ENCODE results near the gene SPINT4. TPM values are rescaled to one million over a fixed set of nuclear protein-coding genes. Genes with fewer than 3 reads are reported as not detected.

SPINT4 gene
- total RNA-seq, 2 experiments from 2014 or later = not detected

- peaks cover 8% of the 10 kb centered on the region for H3K27me3 Mint-ChIP-seq
- no peaks in the 10 kb centered on the region for H3K9me3 Mint-ChIP-seq (ENCODE audit: low read depth)
- intact Hi-C loops (cut with DNase I, micrococcal nuclease) = no loop called here
- H3K27ac Mint-ChIP-seq = no peak overlapping the region
- DNase-seq = no peak
- ATAC-seq = no peak
- no peak overlapping the region for H3K4me3 Mint-ChIP-seq
- H3K4me1 Mint-ChIP-seq = no peaks in the 10 kb centered on the region
- ChIA-PET POLR2A (no interaction called here), CTCF (interaction anchor here (0.7 kb wide), 1 partner anchor 491 kb away, joined by 3 read pairs; no protein-coding TSS in a partner anchor)
- H3K36me3 Mint-ChIP-seq (ENCODE audit: low read depth) = no peaks in the 10 kb centered on the region
Measured at GRCh38 chr20:45765307-45765875, 43.2 kb downstream of the SPINT4 start.

DNA sequence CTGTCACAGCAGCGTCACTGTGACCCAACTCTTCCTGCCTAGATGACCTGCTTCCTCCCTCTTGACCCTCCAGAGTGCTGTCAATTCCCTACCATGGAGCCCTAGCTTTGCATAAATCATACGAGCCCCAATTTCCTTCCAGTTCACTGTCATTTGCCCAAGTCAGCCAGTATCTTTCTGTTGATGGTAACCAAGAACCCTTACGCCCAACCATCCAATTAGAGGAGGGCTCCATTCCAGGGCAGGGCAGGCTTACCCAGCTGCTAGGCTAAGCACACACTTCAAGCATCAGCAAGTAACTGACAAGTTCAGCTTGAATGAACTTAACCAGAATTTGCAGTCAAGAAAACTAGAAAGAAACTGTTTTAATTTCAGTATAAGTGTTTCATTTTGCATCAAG, 43.8 kb downstream of the SPINT4 start:
- H3K4me3 Mint-ChIP-seq = no peak overlapping the region
- CTCF ChIA-PET = no interaction called here

DNA sequence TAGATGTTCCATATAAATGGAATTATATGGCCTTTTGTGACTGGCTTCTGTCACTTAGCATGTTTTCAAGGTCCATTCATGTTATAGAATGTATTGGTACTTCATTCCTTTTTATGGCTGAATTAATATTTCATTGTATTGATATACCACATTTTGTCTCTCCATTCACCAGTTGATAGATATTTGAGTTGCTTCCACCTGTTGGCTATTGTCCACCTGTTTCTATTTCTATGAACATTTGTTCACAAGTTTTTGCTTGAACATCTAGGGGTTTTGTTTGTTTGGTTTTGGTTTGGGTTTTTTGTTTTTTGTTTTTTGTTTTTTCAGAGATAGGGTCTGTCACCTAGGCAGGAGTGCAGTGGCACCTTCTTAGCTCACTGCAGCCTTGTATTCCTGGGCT, 46.3 kb downstream of the SPINT4 start:
- peaks cover 5% of the 10 kb centered on the region for H3K27me3 Mint-ChIP-seq
- DNase-seq (no peak), ATAC-seq (no peak)
- peaks cover 4% of the 10 kb centered on the region for H3K4me1 Mint-ChIP-seq
- H3K27ac Mint-ChIP-seq = no peak overlapping the region
- H3K36me3 Mint-ChIP-seq (ENCODE audit: low read depth) = no peaks in the 10 kb centered on the region
- POLR2A ChIA-PET = no interaction called here
- no peak overlapping the region for H3K4me3 Mint-ChIP-seq
- H3K9me3 Mint-ChIP-seq (ENCODE audit: low read depth) = no peaks in the 10 kb centered on the region
- intact Hi-C loops (cut with DNase I, micrococcal nuclease) = no loop called here
- CTCF ChIA-PET = interaction anchor here (0.6 to 3.9 kb wide), 3 partner anchors 18 to 459 kb away, joined by 3 to 44 read pairs (median 22); partner anchors contain the start of gene WFDC10A

More for the DNA sequence above, 43.8 kb downstream of the SPINT4 start:
- Mint-ChIP-seq H3K36me3 (ENCODE audit: low read depth) (no peaks in the 10 kb centered on the region), H3K27ac (no peak overlapping the region), H3K27me3 (peaks cover 3% of the 10 kb centered on the region), H3K9me3 (ENCODE audit: low read depth) (no peaks in the 10 kb centered on the region), H3K4me1 (peaks cover 3% of the 10 kb centered on the region)
- no peak for ATAC-seq
- no peak for DNase-seq
- intact Hi-C loops (cut with DNase I, micrococcal nuclease) = no loop called here
- POLR2A ChIA-PET = no interaction called here

DNA sequence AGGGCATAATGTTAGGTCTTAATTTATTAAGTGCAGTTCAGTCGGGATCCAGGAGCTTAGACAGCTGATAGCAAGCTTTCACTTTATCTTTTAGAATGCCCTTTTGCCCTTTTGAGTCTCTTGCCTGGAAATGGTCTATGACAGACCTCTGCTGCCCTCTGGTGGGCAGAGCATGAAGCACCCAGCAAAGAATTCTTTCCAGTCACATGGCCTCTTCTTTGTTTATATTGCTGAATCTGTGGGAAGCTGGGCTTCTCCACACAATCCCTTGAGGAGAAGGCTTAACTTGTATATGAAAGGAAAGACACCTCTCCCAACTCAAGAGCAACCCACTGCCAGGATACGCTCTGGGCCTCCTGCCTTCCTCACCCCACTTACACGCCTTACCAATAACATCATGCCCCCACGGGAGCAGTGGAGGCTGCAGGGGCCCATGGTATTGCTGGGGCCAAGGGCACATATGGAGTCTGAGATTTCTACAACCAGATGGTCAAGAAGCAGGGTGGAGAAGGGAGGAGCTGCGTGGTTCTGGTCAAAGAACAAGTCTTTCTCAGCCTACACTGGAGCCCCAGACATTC, 49.1 kb downstream of the SPINT4 start:
- no peaks in the 10 kb centered on the region for H3K36me3 Mint-ChIP-seq (ENCODE audit: low read depth)
- H3K27ac Mint-ChIP-seq = no peak overlapping the region
- ChIA-PET CTCF (interaction anchor here (0.6 to 3.9 kb wide), 74 partner anchors 9 to 660 kb away, joined by 3 to 44 read pairs (median 5); partner anchors contain the start of genes SYS1, WFDC10A and WFDC10B), POLR2A (interaction anchor here (1.8 kb wide), 1 partner anchor 160 kb away, joined by 14 read pairs; no protein-coding TSS in a partner anchor)
- peaks cover 12% of the 10 kb centered on the region for H3K27me3 Mint-ChIP-seq
- no peak overlapping the region for H3K4me3 Mint-ChIP-seq
- no peaks in the 10 kb centered on the region for H3K9me3 Mint-ChIP-seq (ENCODE audit: low read depth)
- DNase-seq (peak; percentile 88), ATAC-seq (peak; percentile 75)
- peaks cover 4% of the 10 kb centered on the region for H3K4me1 Mint-ChIP-seq
- intact Hi-C loops (cut with DNase I, micrococcal nuclease) = loop anchor here (1.0 to 5.0 kb wide), 10 partner anchors 142 to 454 kb away; partner anchors contain the start of genes SYS1 (in 2 of the 2), WFDC10A (in 2 of the 2) and EPPIN (in 1 of the 2)

GRCh38 chr20:45772693-45773092, 50.5 kb downstream of the SPINT4 start:
- ChIA-PET CTCF (interaction anchor here (1.0 to 3.3 kb wide), 4 partner anchors 27 to 453 kb away, joined by 3 to 22 read pairs (median 10); no protein-coding TSS in a partner anchor), POLR2A (no interaction called here)
- ATAC-seq = no peak
- intact Hi-C loops (cut with DNase I, micrococcal nuclease) = loop anchor here (5.0 kb wide), 2 partner anchors 410 to 455 kb away; partner anchors contain the start of gene SYS1 (in 2 of the 2)
- peaks cover 4% of the 10 kb centered on the region for H3K4me1 Mint-ChIP-seq
- H3K27ac Mint-ChIP-seq = no peak overlapping the region
- no peak overlapping the region for H3K4me3 Mint-ChIP-seq
- no peaks in the 10 kb centered on the region for H3K9me3 Mint-ChIP-seq (ENCODE audit: low read depth)
- peaks cover 14% of the 10 kb centered on the region for H3K27me3 Mint-ChIP-seq
- no peak for DNase-seq
- no peaks in the 10 kb centered on the region for H3K36me3 Mint-ChIP-seq (ENCODE audit: low read depth)

DNA sequence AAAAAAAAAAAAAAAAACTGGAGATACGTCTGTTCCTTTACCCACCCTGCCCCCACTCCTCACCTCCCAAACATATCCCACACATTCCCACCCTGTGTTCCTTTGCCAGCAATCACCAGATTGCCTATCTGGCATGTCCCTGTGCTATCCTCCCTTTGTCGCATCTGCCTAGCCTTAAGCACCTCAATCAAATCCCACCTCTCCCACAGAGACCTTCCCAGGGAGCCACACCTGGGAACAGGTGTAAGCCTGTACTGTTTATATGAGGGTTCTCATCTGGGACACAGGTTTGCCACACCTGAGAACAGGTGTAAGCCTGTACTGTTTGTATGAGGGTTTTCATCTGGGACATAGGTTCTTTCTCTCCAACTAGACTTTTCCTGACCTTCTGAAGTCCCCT, 52.8 kb downstream of the SPINT4 start:
- CTCF ChIA-PET = interaction anchor here (2.0 kb wide), 1 partner anchor 183 kb away, joined by 4 read pairs; no protein-coding TSS in a partner anchor
- Mint-ChIP-seq H3K27me3 (peaks cover 14% of the 10 kb centered on the region), H3K27ac (no peak overlapping the region), H3K36me3 (ENCODE audit: low read depth) (no peaks in the 10 kb centered on the region), H3K4me1 (peaks cover 4% of the 10 kb centered on the region), H3K9me3 (ENCODE audit: low read depth) (no peaks in the 10 kb centered on the region), H3K4me3 (no peak overlapping the region)
- POLR2A ChIA-PET = interaction anchor here (0.6 kb wide), 1 partner anchor 319 kb away, joined by 3 read pairs; no protein-coding TSS in a partner anchor
- DNase-seq (no peak), ATAC-seq (no peak)
- intact Hi-C loops (cut with DNase I, micrococcal nuclease) = loop anchor here (5.0 kb wide), 2 partner anchors 413 to 458 kb away; partner anchors contain the start of gene SYS1 (in 2 of the 2)

DNA sequence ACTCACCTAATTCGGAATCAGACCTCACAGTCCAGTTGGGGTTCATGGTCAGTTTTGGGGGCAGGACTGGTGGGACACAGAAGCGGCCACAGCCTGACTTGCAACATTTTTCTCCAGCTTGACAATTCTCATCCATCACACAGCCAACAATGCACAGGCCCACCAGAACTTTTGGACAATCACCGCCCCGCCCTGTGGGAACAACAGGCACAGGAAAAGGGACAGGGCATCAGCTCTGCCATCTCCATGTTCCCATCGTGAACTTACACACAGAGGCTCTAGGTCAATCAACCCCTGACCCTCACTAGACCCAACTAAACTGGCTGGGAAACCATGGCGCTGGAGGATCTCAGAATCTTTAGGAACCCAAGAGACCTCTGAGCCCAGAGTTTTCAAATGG, 53.3 kb downstream of the SPINT4 start:
- POLR2A ChIA-PET = no interaction called here
- CTCF ChIA-PET = no interaction called here

More for the DNA sequence above, 53.3 kb downstream of the SPINT4 start:
- H3K4me1 Mint-ChIP-seq = peaks cover 4% of the 10 kb centered on the region
- H3K4me3 Mint-ChIP-seq = no peak overlapping the region
- H3K27me3 Mint-ChIP-seq = peaks cover 14% of the 10 kb centered on the region
- no peaks in the 10 kb centered on the region for H3K9me3 Mint-ChIP-seq (ENCODE audit: low read depth)
- H3K27ac Mint-ChIP-seq = no peak overlapping the region
- H3K36me3 Mint-ChIP-seq (ENCODE audit: low read depth) = no peaks in the 10 kb centered on the region
- intact Hi-C loops (cut with DNase I, micrococcal nuclease) = no loop called here
- DNase-seq = no peak
- no peak for ATAC-seq

Small RNAs within 50 kb of the gene (microRNA-seq; reads per million reads assigned to microRNA genes)
- not detected for gene MIR3617 (ENCODE audit: borderline replicate concordance)

Other genes with a start within 250 kb of the SPINT4 start
- not detected for gene SPINT3, start 206.7 kb upstream of the SPINT4 start, total RNA-seq
- not detected for gene WFDC6, start 182.9 kb upstream of the SPINT4 start, total RNA-seq
- not detected for gene EPPIN, start 174.9 kb upstream of the SPINT4 start, total RNA-seq
- not detected for gene WFDC8, start 143.1 kb upstream of the SPINT4 start, total RNA-seq
- not detected for gene WFDC10A, start 92.6 kb upstream of the SPINT4 start, total RNA-seq
- gene WFDC9, start 91.1 kb upstream of the SPINT4 start, total RNA-seq = not detected
- not detected for gene WFDC11, start 52.1 kb upstream of the SPINT4 start, total RNA-seq
- gene WFDC13, start 20.3 kb upstream of the SPINT4 start, total RNA-seq = not detected
- not detected for gene WFDC10B, start 17.3 kb upstream of the SPINT4 start, total RNA-seq
- gene WFDC3, start 69.5 kb downstream of the SPINT4 start, total RNA-seq = not detected
- 10 to 100 TPM; 25.0 to 25.2 TPM for gene DNTTIP1, start 69.6 kb downstream of the SPINT4 start, total RNA-seq
- 100 to 1,000 TPM; 175 to 230 TPM for gene UBE2C, start 90.3 kb downstream of the SPINT4 start, total RNA-seq
- gene TNNC2, start 105.0 kb downstream of the SPINT4 start, total RNA-seq = not detected
- gene SNX21, start 111.5 kb downstream of the SPINT4 start, total RNA-seq = 1 to 10 TPM; 1.2 to 1.4 TPM
- gene ACOT8, start 135.0 kb downstream of the SPINT4 start, total RNA-seq = 10 to 100 TPM; 21.9 to 22.6 TPM
- 1 to 10 TPM; 4.2 to 4.8 TPM for gene ZSWIM3, start 135.3 kb downstream of the SPINT4 start, total RNA-seq
- 10 to 100 TPM in 1 of 2 experiments, 1 to 10 TPM in 1; 9.4 to 10.7 TPM for gene ZSWIM1, start 158.9 kb downstream of the SPINT4 start, total RNA-seq
- gene SPATA25, start 165.3 kb downstream of the SPINT4 start, total RNA-seq = 1 to 10 TPM in 1 of 2 experiments, under 1 TPM in 1; 0.66 to 1.0 TPM
- 1 to 10 TPM; 1.2 to 1.9 TPM for gene NEURL2, start 168.9 kb downstream of the SPINT4 start, total RNA-seq
- 10 to 100 TPM; 36.4 to 45.6 TPM for gene CTSA, start 169.0 kb downstream of the SPINT4 start, total RNA-seq
- gene PLTP, start 189.8 kb downstream of the SPINT4 start, total RNA-seq = 1 to 10 TPM; 5.6 to 7.0 TPM
- gene PCIF1, start 212.3 kb downstream of the SPINT4 start, total RNA-seq = 10 to 100 TPM; 24.0 to 27.4 TPM
- 10 to 100 TPM; 27.4 to 28.9 TPM for gene ZNF335, start 249.9 kb downstream of the SPINT4 start, total RNA-seq

Data from activated CD4-positive, alpha-beta T cell treated with anti-CD3 and anti-CD28 coated beads for 36 hours (primary cell).